Activated T-helper 17 cell treated with anti-CD3 and anti-CD28 coated beads, Interleukin-2, amount 50 U/mL, for 72 hours (primary cell): Measurements from ENCODE around the gene CT45A10. TPM values are rescaled to one million over a fixed set of nuclear protein-coding genes. Genes with fewer than 3 reads are reported as not detected.

Experiments
- total RNA-seq, 2 donors: library from RNA; stranded (reverse); gene quantifications; one replicate each; pipeline ENCODE4 v1.2.3, GENCODE V29; 2022

CT45A10 gene
- total RNA-seq, 2 donors from 2014 or later: not detected

Other genes starting within 250 kb of the CT45A10 start
- not detected for gene CT45A1, start 179.8 kb downstream of the CT45A10 start, total RNA-seq
- not detected for gene CT45A3, start 125.3 kb downstream of the CT45A10 start, total RNA-seq
- not detected for gene CT45A5, start 107.9 kb downstream of the CT45A10 start, total RNA-seq
- gene CT45A6, start 90.7 kb downstream of the CT45A10 start, total RNA-seq: not detected
- gene CT45A2, start 73.4 kb downstream of the CT45A10 start, total RNA-seq: not detected
- gene CT45A7, start 56.2 kb downstream of the CT45A10 start, total RNA-seq: not detected
- gene CT45A8, start 38.9 kb downstream of the CT45A10 start, total RNA-seq: not detected
- gene CT45A9, start 21.6 kb downstream of the CT45A10 start, total RNA-seq: not detected
- gene SAGE1, start 272 bp upstream of the CT45A10 start, total RNA-seq: not detected
- gene MMGT1, start 80.5 kb upstream of the CT45A10 start, total RNA-seq: 10 to 100 TPM; 14.6 to 17.7 TPM
- gene SLC9A6, start 92.0 kb upstream of the CT45A10 start, total RNA-seq: 10 to 100 TPM in 1 of 2 donors, 1 to 10 TPM in 1; 9.6 to 15.0 TPM